ENCODE measurements around the gene HAUS7.
A peak's percentile ranks its signal among the peaks of the same experiment; 100 is the strongest.

HAUS7 gene

GRCh38 chrX:153477364-153477857 lies 7.0 kb upstream of the HAUS7 start:
- no peak for DNase-seq (ENCODE audit: low spot score)

- peak; percentile 47 for DNase-seq (ENCODE audit: low spot score)
These were observed 6.4 kb upstream of the HAUS7 start for GRCh38 chrX:153476666-153477363.

- no peak for DNase-seq (ENCODE audit: low spot score)
These were observed 5.4 kb upstream of the HAUS7 start for GRCh38 chrX:153475751-153476281.

GRCh38 chrX:153475271-153475670 lies 4.9 kb upstream of the HAUS7 start:
- DNase-seq (ENCODE audit: low spot score), result no peak

- DNase-seq (ENCODE audit: low spot score), result peak; percentile 50
These were observed 4.3 kb upstream of the HAUS7 start for GRCh38 chrX:153474718-153475117.

GRCh38 chrX:153474266-153474665 lies 3.9 kb upstream of the HAUS7 start:
- DNase-seq (ENCODE audit: low spot score), result no peak

- DNase-seq (ENCODE audit: low spot score), result no peak
These were observed 2.8 kb upstream of the HAUS7 start for GRCh38 chrX:153473126-153473525.

GRCh38 chrX:153471663-153472280 lies 1.4 kb upstream of the HAUS7 start:
- DNase-seq (ENCODE audit: low spot score), result no peak

GRCh38 chrX:153469811-153470410 lies 465 bp downstream of the HAUS7 start:
- DNase-seq (ENCODE audit: low spot score), result no peak

- no peak for DNase-seq (ENCODE audit: low spot score)
These were observed 2.3 kb downstream of the HAUS7 start for GRCh38 chrX:153468008-153468580.

GRCh38 chrX:153465691-153466380 lies 4.5 kb downstream of the HAUS7 start:
- no peak for DNase-seq (ENCODE audit: low spot score)

GRCh38 chrX:153464116-153464515 lies 6.3 kb downstream of the HAUS7 start:
- DNase-seq (ENCODE audit: low spot score), result no peak

- no peak for DNase-seq (ENCODE audit: low spot score)
These were observed 6.8 kb downstream of the HAUS7 start for GRCh38 chrX:153463556-153463955.

- DNase-seq (ENCODE audit: low spot score), result no peak
These were observed 7.3 kb downstream of the HAUS7 start for GRCh38 chrX:153463031-153463430.

GRCh38 chrX:153462291-153462690 lies 8.1 kb downstream of the HAUS7 start:
- no peak for DNase-seq (ENCODE audit: low spot score)

GRCh38 chrX:153460826-153461225 lies 9.6 kb downstream of the HAUS7 start:
- peak; percentile 22 for DNase-seq (ENCODE audit: low spot score)

GRCh38 chrX:153459986-153460385 lies 10.4 kb downstream of the HAUS7 start:
- no peak for DNase-seq (ENCODE audit: low spot score)

GRCh38 chrX:153458476-153458875 lies 11.9 kb downstream of the HAUS7 start:
- DNase-seq (ENCODE audit: low spot score), result no peak

- no peak for DNase-seq (ENCODE audit: low spot score)
These were observed 12.4 kb downstream of the HAUS7 start for GRCh38 chrX:153457827-153458466.

GRCh38 chrX:153457136-153457825 lies 13.1 kb downstream of the HAUS7 start:
- no peak for DNase-seq (ENCODE audit: low spot score)

GRCh38 chrX:153456704-153457103 lies 13.7 kb downstream of the HAUS7 start:
- no peak for DNase-seq (ENCODE audit: low spot score)
